HG02970 (cell line): ENCODE results near the gene CTDP1.
"Not testable (repeated sequence)": the region's sequence is repeated elsewhere in the genome, so short reads cannot be mapped to it uniquely, and the experiment has no call there.

ENCODE experiments used
- ATAC-seq: cut with Tn5 transposase; IDR thresholded peaks from one replicate; pipeline ENCODE4 v1.9.1; 2021; ENCODE audit warnings: mild to moderate bottlenecking, moderate library complexity, moderate number of reproducible peaks; ENCODE audit not compliant: unreplicated experiment, low FRiP score

Gene CTDP1

GRCh38 chr18:79718878-79719477 lies 39.4 kb downstream of the CTDP1 start:
- ATAC-seq, result no peak

GRCh38 chr18:79719478-79720358 lies 40.1 kb downstream of the CTDP1 start:
- not testable (repeated sequence) for ATAC-seq

GRCh38 chr18:79720359-79720733 lies 40.7 kb downstream of the CTDP1 start:
- no peak for ATAC-seq

- no peak for ATAC-seq
Observed at GRCh38 chr18:79723036-79723435, 43.4 kb downstream of the CTDP1 start.

GRCh38 chr18:79723628-79724027 lies 44.0 kb downstream of the CTDP1 start:
- no peak for ATAC-seq

GRCh38 chr18:79724299-79725080 lies 44.9 kb downstream of the CTDP1 start:
- no peak for ATAC-seq

- ATAC-seq, result no peak
Observed at GRCh38 chr18:79725486-79725885, 45.9 kb downstream of the CTDP1 start.

- no peak for ATAC-seq
Observed at GRCh38 chr18:79726721-79727120, 47.1 kb downstream of the CTDP1 start.

GRCh38 chr18:79727211-79727610 lies 47.6 kb downstream of the CTDP1 start:
- ATAC-seq, result no peak

GRCh38 chr18:79728931-79729586 lies 49.5 kb downstream of the CTDP1 start:
- ATAC-seq, result no peak

GRCh38 chr18:79729611-79730010 lies 50.0 kb downstream of the CTDP1 start:
- ATAC-seq, result no peak

GRCh38 chr18:79730804-79731203 lies 51.2 kb downstream of the CTDP1 start:
- ATAC-seq, result no peak

GRCh38 chr18:79731881-79732720 lies 52.5 kb downstream of the CTDP1 start:
- ATAC-seq, result not testable (repeated sequence)

- no peak for ATAC-seq
Observed at GRCh38 chr18:79732721-79733025, 53.1 kb downstream of the CTDP1 start.

GRCh38 chr18:79733135-79733701 lies 53.6 kb downstream of the CTDP1 start:
- ATAC-seq, result no peak

- ATAC-seq, result no peak
Observed at GRCh38 chr18:79733986-79734770, 54.6 kb downstream of the CTDP1 start.

- no peak for ATAC-seq
Observed at GRCh38 chr18:79735071-79735980, 55.7 kb downstream of the CTDP1 start.

GRCh38 chr18:79736230-79736629 lies 56.6 kb downstream of the CTDP1 start:
- ATAC-seq, result no peak
